OCI-LY7 (cell line): Measurements from ENCODE around the gene TLR7. TPM values are rescaled to one million over a fixed set of nuclear protein-coding genes. Genes with fewer than 3 reads are reported as not detected.

Experiments
- BruUV-seq: library from RNA; stranded (reverse); fragments of 400-500 nt; replicated peaks from 2 replicates; lab custom pipeline; 2021; lab: Mats Ljungman, UMichigan
- CTCF ChIA-PET: fragments of 300-600 bp; sonication (Branson Sonifier 250); formaldehyde crosslinking; loops from one replicate; lab custom pipeline; 2022; ENCODE audit warnings: antibody characterized with exemption; ENCODE audit not compliant: unreplicated experiment; lab: Charles Lee
- POLR2A ChIA-PET: fragments of 300-600 bp; sonication (Branson Sonifier 250); formaldehyde crosslinking; loops from one replicate; lab custom pipeline; 2022; ENCODE audit warnings: antibody characterized with exemption; lab: Charles Lee
- DNase-seq: peaks from one replicate; pipeline ENCODE4 v3.0.0-alpha.2; 2015; ENCODE audit warnings: low spot score
- H2AFZ ChIP-seq: fragments of 200-600 bp; sonication (generic), shearing (Covaris generic); 2 replicates; pipeline ENCODE4 v1.6.1; 2014; ENCODE audit warnings: mild to moderate bottlenecking, antibody characterized with exemption, low read length, moderate library complexity
- H3K27ac ChIP-seq: fragments of 200-600 bp; sonication (generic); 2 replicates; pipeline ENCODE4 v1.5.1; 2014; ENCODE audit warnings: mixed run types, low read depth, mild to moderate bottlenecking, moderate library complexity, low read length, inconsistent platforms; ENCODE audit not compliant: poor library complexity, severe bottlenecking
- H3K36me3 ChIP-seq: fragments of 200-600 bp; sonication (generic); 2 replicates; pipeline ENCODE4 v1.6.1; 2014; ENCODE audit warnings: mild to moderate bottlenecking, antibody characterized with exemption, low read length, moderate library complexity, mixed read lengths; ENCODE audit not compliant: insufficient read depth
- H3K4me1 ChIP-seq: fragments of 200-600 bp; sonication (generic); 2 replicates; pipeline ENCODE4 v1.5.1; 2014; ENCODE audit warnings: mild to moderate bottlenecking, low read length; ENCODE audit not compliant: insufficient read depth, poor library complexity, severe bottlenecking
- H3K4me2 ChIP-seq: fragments of 200-600 bp; sonication (generic); 2 replicates; pipeline ENCODE4 v1.6.1; 2014; ENCODE audit warnings: mild to moderate bottlenecking, low read length
- H3K4me3 ChIP-seq: fragments of 200-600 bp; sonication (generic); 2 replicates; pipeline ENCODE4 v1.5.1; 2014; ENCODE audit warnings: mild to moderate bottlenecking, low read depth, low read length; ENCODE audit not compliant: poor library complexity, severe bottlenecking
- H3K79me2 ChIP-seq: fragments of 200-600 bp; sonication (generic); 2 replicates; pipeline ENCODE4 v1.6.1; 2016; ENCODE audit warnings: low read depth, mild to moderate bottlenecking, low read length, moderate library complexity, mixed read lengths; ENCODE audit not compliant: insufficient read depth
- H3K9me2 ChIP-seq: fragments of 200-600 bp; sonication (generic); 2 replicates; pipeline ENCODE4 v1.6.1; 2016; ENCODE audit warnings: mild to moderate bottlenecking, low read length, mixed read lengths; ENCODE audit not compliant: insufficient read depth
- H3K9me3 ChIP-seq: fragments of 200-600 bp; sonication (generic); 2 replicates; pipeline ENCODE4 v1.6.1; 2014; ENCODE audit warnings: mild to moderate bottlenecking, mixed run types, low read length, mixed read lengths
- H4K20me1 ChIP-seq: fragments of 200-600 bp; sonication (generic); 2 replicates; pipeline ENCODE4 v1.6.1; 2014; ENCODE audit warnings: mild to moderate bottlenecking, antibody characterized with exemption, low read length, moderate library complexity, mixed read lengths; ENCODE audit not compliant: insufficient read depth
- CTCF ChIP-seq: fragments of 200-600 bp; sonication (generic); conservative IDR thresholded peaks from 2 replicates; pipeline ENCODE4 v1.5.1; 2014; ENCODE audit warnings: mild to moderate bottlenecking, antibody characterized with exemption, low read length, moderate library complexity, mixed read lengths
- EZH2phosphoT487 ChIP-seq: fragments of 200-600 bp; sonication (generic); IDR thresholded peaks from 2 replicates; pipeline ENCODE4 v1.6.1; 2018; ENCODE audit warnings: low read depth, borderline replicate concordance, mild to moderate bottlenecking, mixed run types, antibody characterized with exemption, low read length, moderate library complexity, mixed read lengths
- intact Hi-C: fragments of 100-400 bp; cut with micrococcal nuclease; formaldehyde crosslinking; loops from one replicate; pipeline ENCODE4 v1.10.0; 2022; ENCODE audit not compliant: unreplicated experiment
- total RNA-seq, 2 experiments: library from RNA; depleted of rRNA in 1 of 2; stranded (reverse); fragments of >200 nt in 1 of 2; shearing (Covaris generic) in 1 of 2; gene quantifications; 2 replicates each; pipeline ENCODE4 v1.2.3, GENCODE V29; 2014 to 2022

Gene TLR7
- total RNA-seq, 2 experiments from 2014 or later = 9.9 to 11.4 TPM

GRCh38 chrX:12891915-12892506 lies 25.1 kb downstream of the TLR7 start:
- BruUV-seq = no TSS peak
- H3K4me2 ChIP-seq = peak overlapping the region; percentile 55
- peaks cover 38% of the 10 kb centered on the region for H3K36me3 ChIP-seq
- no peak for TF ChIP-seq CTCF
- TF ChIP-seq EZH2phosphoT487 = no peak
- intact Hi-C loops = loop anchor here (1.0 to 10.0 kb wide), 3 partner anchors 24 to 387 kb away; no protein-coding TSS in a partner anchor
- peaks cover 72% of the 10 kb centered on the region for H3K4me1 ChIP-seq
- peak overlapping the region; percentile 19 for H3K4me3 ChIP-seq
- H3K79me2 ChIP-seq = no peaks in the 10 kb centered on the region
- peaks cover 10% of the 10 kb centered on the region; the same call in 1 of the 2 replicates for H3K9me3 ChIP-seq
- POLR2A ChIA-PET = interaction anchor here (0.6 to 3.9 kb wide), 8 partner anchors 14 to 801 kb away, joined by 3 to 12 read pairs (median 4); partner anchors contain the start of gene TLR7
- CTCF ChIA-PET = interaction anchor here (0.6 kb wide), 1 partner anchor 270 kb away, joined by 3 read pairs; no protein-coding TSS in a partner anchor
- peak; percentile 72 for DNase-seq
- peak overlapping the region; percentile 88 for H3K27ac ChIP-seq
- no peaks in the 10 kb centered on the region for H3K9me2 ChIP-seq
- H2AFZ ChIP-seq = peak overlapping the region; percentile 46; the same call in 1 of the 2 replicates
- H4K20me1 ChIP-seq = no peaks in the 10 kb centered on the region

- Histone ChIP-seq H3K4me1 (peaks cover 70% of the 10 kb centered on the region), H3K79me2 (no peaks in the 10 kb centered on the region), H2AFZ (peak overlapping the region; percentile 46; the same call in 1 of the 2 replicates), H3K4me3 (no peak overlapping the region), H3K27ac (peak overlapping the region; percentile 88), H3K9me3 (peaks cover 10% of the 10 kb centered on the region; the same call in 1 of the 2 replicates), H3K9me2 (no peaks in the 10 kb centered on the region), H3K36me3 (peaks cover 31% of the 10 kb centered on the region), H3K4me2 (peak overlapping the region; percentile 55), H4K20me1 (no peaks in the 10 kb centered on the region)
- CTCF ChIA-PET = no interaction called here
- POLR2A ChIA-PET = interaction anchor here (1.1 kb wide), 1 partner anchor 15 kb away, joined by 3 read pairs; no protein-coding TSS in a partner anchor
- intact Hi-C loops = loop anchor here (1.0 to 10.0 kb wide), 3 partner anchors 24 to 388 kb away; no protein-coding TSS in a partner anchor
- no TSS peak for BruUV-seq
- TF ChIP-seq CTCF (no peak), EZH2phosphoT487 (no peak)
- DNase-seq = no peak
Measured at GRCh38 chrX:12892716-12893115, 25.8 kb downstream of the TLR7 start.
